ENCODE data around the gene SNX8.

Gene SNX8

GRCh38 chr7:2261611-2262010, 52.6 kb downstream of the SNX8 start:
- no peak for DNase-seq (ENCODE audit: low spot score)

DNA sequence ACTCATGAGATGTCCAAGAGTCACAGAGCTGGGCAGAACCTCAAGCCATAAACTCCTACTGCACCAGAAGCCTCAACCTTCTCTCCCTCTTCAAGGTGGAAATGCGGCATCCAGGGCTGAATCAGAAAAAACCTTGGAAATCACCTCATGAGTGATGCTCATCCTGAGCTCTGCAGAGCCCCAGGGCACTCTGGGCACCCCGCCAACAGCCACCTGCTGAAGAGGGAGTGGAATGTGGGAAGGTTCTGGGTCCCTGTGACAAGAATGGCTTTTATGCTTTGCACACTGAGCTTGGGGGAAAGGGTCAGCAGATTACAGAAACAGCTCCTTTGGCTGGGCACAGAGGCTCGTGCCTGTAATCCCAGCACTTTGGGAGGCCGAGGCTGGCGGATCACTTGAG, 53.4 kb downstream of the SNX8 start:
- DNase-seq (ENCODE audit: low spot score) = no peak

GRCh38 chr7:2259480-2259879, 54.8 kb downstream of the SNX8 start:
- no peak for DNase-seq (ENCODE audit: low spot score)

DNA sequence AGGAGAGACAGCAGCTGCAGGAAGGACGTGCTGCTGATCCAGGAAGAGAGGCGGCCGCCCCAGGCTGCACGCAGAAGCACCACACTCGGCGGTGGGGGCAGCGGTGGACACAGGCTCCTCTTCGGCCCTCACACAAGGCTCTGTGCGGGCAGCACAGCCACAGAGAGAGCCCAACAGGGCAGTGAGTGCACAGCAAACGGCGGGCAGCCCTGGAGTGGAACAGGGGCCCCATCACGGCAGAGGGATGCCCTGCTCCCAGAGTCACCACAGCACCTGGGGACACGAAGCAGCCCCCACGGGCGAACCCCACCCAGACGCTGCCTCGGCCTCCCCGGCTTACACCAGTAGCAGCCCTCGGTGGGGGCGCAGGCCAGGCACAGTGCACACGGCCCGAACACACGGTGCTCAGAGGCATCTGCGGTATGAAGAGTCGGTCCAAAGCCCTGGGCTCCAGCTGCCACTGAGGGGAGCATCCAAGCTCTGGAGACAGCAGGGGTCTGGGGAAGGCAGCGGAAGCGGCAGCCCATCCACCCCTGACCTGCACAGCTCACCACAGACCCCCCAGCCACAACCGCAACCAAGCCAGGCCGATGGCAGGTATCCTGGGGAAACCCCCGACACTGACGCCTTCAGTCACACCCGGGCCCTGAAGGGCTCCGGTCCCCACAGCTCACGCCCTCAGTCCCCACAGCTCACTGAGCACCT, 55.4 kb downstream of the SNX8 start:
- DNase-seq (ENCODE audit: low spot score) = no peak

GRCh38 chr7:2257651-2258050, 56.6 kb downstream of the SNX8 start:
- no peak for DNase-seq (ENCODE audit: low spot score)

DNA sequence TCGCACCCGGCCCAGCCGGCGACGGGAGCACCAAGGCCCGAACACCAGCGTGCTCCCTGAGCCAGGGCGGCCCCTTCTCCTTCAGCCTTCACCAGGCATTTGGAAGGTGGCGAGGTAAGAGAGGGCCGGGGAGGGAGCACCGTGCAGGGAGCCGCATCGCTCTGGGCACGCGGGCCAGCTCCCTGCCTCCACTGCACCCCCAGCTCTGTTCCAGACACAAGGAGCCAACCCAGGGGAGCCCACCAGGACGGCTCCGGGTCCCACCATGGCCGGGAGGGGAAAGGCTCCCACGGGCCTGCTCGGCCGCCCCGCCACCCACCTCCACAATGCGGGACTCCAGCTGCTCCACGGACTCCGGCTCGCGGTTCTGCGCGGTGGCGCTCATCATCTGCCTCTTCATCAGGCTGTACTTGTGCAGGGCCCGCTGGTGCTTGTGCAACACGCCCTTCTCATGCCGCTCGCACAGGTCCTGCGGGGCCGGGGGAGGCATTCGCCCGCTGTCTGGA, 57.1 kb downstream of the SNX8 start:
- no peak for DNase-seq (ENCODE audit: low spot score)

DNA sequence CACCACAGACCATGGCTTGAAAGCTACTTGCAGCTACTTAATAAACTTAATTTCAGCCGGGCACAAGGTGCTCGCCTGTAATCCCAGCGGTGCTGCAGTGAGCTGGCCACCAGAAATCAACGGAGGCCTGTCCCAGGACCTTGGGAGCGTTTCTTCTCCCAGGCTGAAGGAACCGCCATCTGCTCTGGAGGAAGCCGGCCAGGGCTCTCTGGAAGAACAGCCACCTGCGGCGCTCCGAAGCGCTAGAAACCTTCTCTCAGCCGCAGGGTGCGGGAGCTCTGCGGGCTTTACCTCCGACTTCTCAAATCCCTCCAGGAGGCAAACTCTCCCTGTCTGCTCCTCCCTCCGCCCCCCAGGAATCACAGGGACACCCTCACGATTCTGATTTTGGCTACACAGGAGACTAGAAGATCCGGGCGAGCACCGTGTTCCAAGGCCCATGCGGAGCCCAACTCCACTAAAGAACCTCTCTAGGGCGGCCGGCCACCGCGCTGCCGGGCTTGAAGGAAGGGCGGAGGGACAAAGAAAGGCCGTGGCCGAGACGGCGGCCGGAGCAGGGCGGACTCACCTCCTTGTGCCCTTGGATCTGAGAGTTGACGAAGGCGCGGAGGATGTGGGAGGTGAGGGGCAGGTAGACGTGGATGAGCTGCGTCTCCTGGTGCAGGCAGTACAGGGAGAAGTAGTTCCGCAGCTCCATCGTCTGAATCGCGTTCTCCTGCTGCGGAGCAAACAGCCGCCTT, 57.8 kb downstream of the SNX8 start:
- DNase-seq (ENCODE audit: low spot score) = no peak

GRCh38 chr7:2255145-2256139, 58.8 kb downstream of the SNX8 start:
- DNase-seq (ENCODE audit: low spot score) = no peak

DNA sequence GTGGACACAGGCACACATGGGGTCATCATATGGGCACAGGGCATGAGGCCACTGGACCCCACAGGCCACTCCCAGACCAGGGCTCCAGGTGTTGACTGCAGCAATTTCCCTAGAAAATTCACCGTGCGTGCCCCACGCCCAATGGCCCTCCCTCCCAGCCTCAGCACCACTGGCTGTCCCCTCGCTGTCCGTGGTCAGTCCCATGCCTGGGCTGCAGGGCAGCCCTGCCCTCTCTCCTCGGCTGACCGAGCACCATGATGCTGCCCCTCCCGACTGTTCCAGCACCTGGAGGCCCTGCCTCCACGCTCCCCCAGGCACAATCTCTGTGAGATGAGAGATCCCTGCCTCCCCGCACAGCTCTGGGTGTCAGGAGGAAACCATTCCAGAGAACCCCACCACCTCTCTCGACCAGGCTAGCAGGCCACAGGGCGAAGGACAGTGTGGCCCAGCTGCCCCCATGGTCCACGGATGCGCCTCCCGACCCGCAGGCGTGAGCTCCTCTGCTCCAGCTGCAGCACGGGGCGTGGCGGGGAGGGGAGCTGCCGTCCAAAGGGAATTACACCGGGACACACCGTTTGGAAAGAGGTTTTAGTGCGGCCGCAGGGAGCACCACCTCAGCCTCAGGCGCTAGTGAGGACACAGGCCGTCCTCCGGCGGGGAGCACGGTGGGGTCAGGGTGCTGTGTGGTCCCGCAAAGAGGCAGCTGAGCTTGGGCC, 59.7 kb downstream of the SNX8 start:
- no peak for DNase-seq (ENCODE audit: low spot score)

DNA sequence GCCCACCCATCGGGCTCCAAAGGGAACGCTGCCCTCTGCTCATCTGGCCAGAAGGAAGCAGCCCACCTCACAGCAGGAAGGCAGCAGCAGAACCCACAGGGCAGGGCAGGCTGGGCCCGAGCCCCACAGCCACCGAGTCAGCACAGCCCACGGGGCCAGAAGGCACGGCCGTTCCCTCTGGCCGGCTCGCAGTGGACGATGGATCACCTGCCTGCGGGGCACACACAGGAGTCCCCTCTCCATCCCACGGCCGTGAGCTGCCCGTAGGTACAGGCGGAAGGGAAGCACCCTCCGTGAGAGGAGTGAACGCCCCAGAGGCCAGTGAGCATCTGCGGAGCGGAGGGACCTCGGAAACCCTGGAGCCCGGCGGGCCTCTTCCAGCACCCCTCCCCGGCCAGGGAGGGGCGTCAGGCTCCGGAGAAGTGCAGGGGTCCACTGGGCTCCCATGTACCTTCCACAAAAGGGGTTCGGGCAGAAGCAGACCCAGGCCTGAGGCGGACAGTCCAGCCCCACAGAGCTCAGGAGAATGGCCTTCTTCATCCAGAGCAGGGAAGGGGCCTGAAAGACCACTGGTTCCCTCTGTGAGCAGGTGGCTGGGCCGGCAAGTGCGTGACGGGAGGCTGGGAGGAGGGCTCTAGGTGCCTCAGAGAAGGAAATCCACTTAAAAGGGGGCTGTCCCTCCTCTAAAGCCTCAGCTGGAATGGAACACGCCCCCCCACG, 60.6 kb downstream of the SNX8 start:
- no peak for DNase-seq (ENCODE audit: low spot score)

DNA sequence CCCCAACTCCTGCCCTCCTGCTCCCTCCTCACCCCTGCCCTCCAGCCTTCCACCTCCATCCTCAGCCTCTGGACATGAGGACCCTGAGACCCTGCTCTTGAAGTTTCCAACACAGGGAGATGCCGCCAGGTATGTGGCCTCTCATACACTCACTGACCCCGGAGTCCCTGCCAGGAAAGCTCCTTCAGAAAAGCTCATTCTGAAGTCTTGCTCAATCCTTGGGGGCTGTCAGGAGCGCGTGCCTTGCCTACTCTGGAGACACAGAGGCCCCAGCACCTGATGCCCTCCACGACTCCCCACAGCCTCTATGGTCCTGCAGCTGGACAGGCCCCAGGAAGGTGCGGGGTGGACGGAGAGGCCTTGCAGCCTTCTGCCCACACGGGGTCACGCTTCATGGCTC, 61.2 kb downstream of the SNX8 start:
- DNase-seq (ENCODE audit: low spot score) = no peak

DNA sequence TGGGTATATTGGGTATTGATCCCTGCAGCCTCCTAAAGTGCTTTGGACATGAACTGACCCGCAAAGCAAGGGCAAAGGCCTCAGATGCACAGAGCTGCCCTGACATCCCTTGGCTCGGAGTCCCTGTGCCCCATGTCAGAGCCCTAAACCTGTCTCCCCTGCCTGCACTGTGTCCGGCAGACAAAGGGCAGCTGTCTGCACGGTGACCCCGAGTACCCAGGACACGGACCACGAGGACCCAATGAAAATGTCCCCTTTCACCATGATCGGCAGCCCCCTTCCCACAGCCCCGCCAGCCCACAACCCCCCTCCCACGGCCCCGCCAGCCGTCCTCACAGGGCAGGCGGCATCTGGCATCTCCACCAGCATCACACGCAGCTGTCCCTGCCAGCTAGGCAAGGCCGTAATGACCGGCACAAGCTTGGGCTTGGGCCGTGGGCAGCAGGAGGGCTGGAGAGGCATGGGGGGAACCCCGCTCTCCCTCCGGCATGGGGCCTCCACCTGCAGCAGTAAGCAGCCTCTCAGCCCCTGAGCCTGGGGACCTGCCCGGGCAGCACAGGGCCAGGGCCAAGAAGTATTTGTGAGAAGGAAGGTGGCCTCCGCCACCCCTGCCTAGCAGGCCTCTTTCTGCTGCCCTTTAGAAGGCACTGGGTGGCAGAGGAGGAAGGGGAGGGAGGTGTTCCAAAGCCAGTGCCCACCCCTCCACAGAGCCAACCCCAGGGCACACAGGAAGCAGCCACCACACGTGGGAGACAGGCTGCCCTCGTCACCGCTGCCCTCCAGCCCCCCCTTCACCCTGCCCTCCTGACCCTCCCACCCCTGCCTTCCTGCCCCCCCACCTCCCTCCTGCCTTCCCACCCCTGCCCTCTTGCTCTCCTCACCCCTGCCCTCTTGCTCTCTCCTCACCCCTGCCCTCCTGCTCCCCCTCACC, 62.1 kb downstream of the SNX8 start:
- no peak for DNase-seq (ENCODE audit: low spot score)

GRCh38 chr7:2251381-2251780, 62.9 kb downstream of the SNX8 start:
- no peak for DNase-seq (ENCODE audit: low spot score)

GRCh38 chr7:2249744-2250323, 64.4 kb downstream of the SNX8 start:
- no peak for DNase-seq (ENCODE audit: low spot score)

- DNase-seq (ENCODE audit: low spot score) = no peak
Measured at GRCh38 chr7:2248984-2249694, 65.1 kb downstream of the SNX8 start.

GRCh38 chr7:2247141-2247995, 66.9 kb downstream of the SNX8 start:
- DNase-seq (ENCODE audit: low spot score) = peak; percentile 34

- no peak for DNase-seq (ENCODE audit: low spot score)
Measured at GRCh38 chr7:2245883-2246675, 68.2 kb downstream of the SNX8 start.
